HepG2 (cell line): ENCODE measurements around the gene CCDC34. TPM values are rescaled to one million over a fixed set of nuclear protein-coding genes. Genes with fewer than 3 reads are reported as not detected.
A peak's percentile ranks its signal among the peaks of the same experiment; 100 is the strongest.

ENCODE experiments used
- ARID2 ChIP-seq: sonication (generic); formaldehyde crosslinking; IDR thresholded peaks from 2 replicates; pipeline ENCODE4 v1.8.1; 2022; ENCODE audit warnings: mild to moderate bottlenecking, missing genetic modification reagents, borderline replicate concordance
- ATF5 ChIP-seq: sonication (generic); formaldehyde crosslinking; IDR thresholded peaks from 2 replicates; pipeline ENCODE4 v1.4.0; 2020; ENCODE audit warnings: mild to moderate bottlenecking, low read depth, missing genetic modification reagents
- CSRNP1 ChIP-seq: sonication (generic); formaldehyde crosslinking; IDR thresholded peaks from 2 replicates; pipeline ENCODE4 v1.8.1; 2023; ENCODE audit warnings: mild to moderate bottlenecking, missing genetic modification reagents
- HDAC1 ChIP-seq: sonication (generic); formaldehyde crosslinking; IDR thresholded peaks from 2 replicates; pipeline ENCODE4 v1.5.1; 2020; ENCODE audit warnings: mild to moderate bottlenecking, missing genetic modification reagents
- HES4 ChIP-seq: sonication (generic); formaldehyde crosslinking; IDR thresholded peaks from 2 replicates; pipeline ENCODE4 v1.9.0; 2021; ENCODE audit warnings: mild to moderate bottlenecking, missing genetic modification reagents, borderline replicate concordance
- IRX3 ChIP-seq: sonication (generic); formaldehyde crosslinking; IDR thresholded peaks from 2 replicates; pipeline ENCODE4 v1.8.1; 2023; ENCODE audit warnings: mild to moderate bottlenecking, low read depth, missing genetic modification reagents, borderline replicate concordance
- KDM4B ChIP-seq: sonication (generic); formaldehyde crosslinking; IDR thresholded peaks from 2 replicates; pipeline ENCODE4 v1.4.0; 2020; ENCODE audit warnings: missing genetic modification reagents
- NFYB ChIP-seq: sonication (generic); formaldehyde crosslinking; IDR thresholded peaks from 2 replicates; pipeline ENCODE4 v1.4.0; 2020; ENCODE audit warnings: missing genetic modification reagents
- POLR2G ChIP-seq: fragments of 200-400 bp; formaldehyde crosslinking; IDR thresholded peaks from 2 replicates; pipeline ENCODE4 v1.6.1; 2018; ENCODE audit warnings: mild to moderate bottlenecking, low read depth, low read length, moderate library complexity
- SIN3A ChIP-seq: IDR thresholded peaks from 2 replicates; pipeline ENCODE4 v1.6.1; 2011; ENCODE audit warnings: low read depth, mild to moderate bottlenecking, control low read depth, low read length, borderline replicate concordance
- ZNF282 ChIP-seq: fragments of 450-650 bp; IDR thresholded peaks from 2 replicates; pipeline ENCODE4 v1.6.1; 2018; ENCODE audit not compliant: partially characterized antibody
- ZNF335 ChIP-seq: sonication (generic); formaldehyde crosslinking; IDR thresholded peaks from 2 replicates; pipeline ENCODE4 v1.4.0; 2020; ENCODE audit warnings: missing genetic modification reagents
- ZNF747 ChIP-seq: sonication (generic); formaldehyde crosslinking; IDR thresholded peaks from 2 replicates; pipeline ENCODE4 v1.8.1; 2023; ENCODE audit warnings: missing genetic modification reagents, mild to moderate bottlenecking, borderline replicate concordance
- ZNF776 ChIP-seq: sonication (generic); formaldehyde crosslinking; IDR thresholded peaks from 2 replicates; pipeline ENCODE4 v1.4.0; 2020; ENCODE audit warnings: mild to moderate bottlenecking, missing genetic modification reagents
- ZNF790 ChIP-seq: sonication (generic); formaldehyde crosslinking; IDR thresholded peaks from 2 replicates; pipeline ENCODE4 v1.8.0; 2022; ENCODE audit warnings: missing genetic modification reagents, mild to moderate bottlenecking, borderline replicate concordance
- ZSCAN29 ChIP-seq: sonication (generic); formaldehyde crosslinking; conservative IDR thresholded peaks from 2 replicates; pipeline ENCODE4 v1.4.0; 2020; ENCODE audit warnings: mild to moderate bottlenecking, missing genetic modification reagents
- polyA plus RNA-seq, 8 experiments: library from polyadenylated mRNA; depleted of rRNA in 3 of 8; stranded (reverse) in 7 of 8; unstranded in 1 of 8; fragments of >200 nt; fragmentation: Illumina TruSeq in 4 of 8; extraction: Trizol in 4 of 8; gene quantifications; 2 replicates each; pipeline versions ENCODE4 v1.2.1 to v1.2.3, GENCODE V29; 2011 to 2016; ENCODE audit warnings: low read depth in 4 of 8, missing spikeins in 1 of 8, mixed read lengths in 1 of 8; ENCODE audit not compliant: insufficient read depth in 1 of 8
- total RNA-seq, 5 experiments: library from RNA; depleted of rRNA; stranded (reverse); fragments of >200 nt; fragmentation: Illumina TruSeq; extraction: Trizol; gene quantifications; 2 replicates each; pipeline ENCODE4 v1.2.3, GENCODE V29; 2016; ENCODE audit warnings: low read depth in 1 of 5
- TF ChIP-seq, protein P1 (sequence below): sonication (generic); formaldehyde crosslinking; IDR thresholded peaks from 2 replicates; pipeline ENCODE4 v1.9.0; 2021; ENCODE audit warnings: mild to moderate bottlenecking, missing genetic modification reagents
- TF ChIP-seq, protein P2 (sequence below): IDR thresholded peaks from 2 replicates; pipeline ENCODE4 v1.6.1; 2018; ENCODE audit warnings: missing genetic modification reagents, mild to moderate bottlenecking, missing compliant biosample characterization

The CCDC34 gene
- total and polyA plus RNA-seq, 2 of the 13 experiments (the other 11 are each of a cell fraction or from before 2014, with no cell fraction given) = 7.6 to 34.3 TPM

- TF ChIP-seq, protein P1, sequence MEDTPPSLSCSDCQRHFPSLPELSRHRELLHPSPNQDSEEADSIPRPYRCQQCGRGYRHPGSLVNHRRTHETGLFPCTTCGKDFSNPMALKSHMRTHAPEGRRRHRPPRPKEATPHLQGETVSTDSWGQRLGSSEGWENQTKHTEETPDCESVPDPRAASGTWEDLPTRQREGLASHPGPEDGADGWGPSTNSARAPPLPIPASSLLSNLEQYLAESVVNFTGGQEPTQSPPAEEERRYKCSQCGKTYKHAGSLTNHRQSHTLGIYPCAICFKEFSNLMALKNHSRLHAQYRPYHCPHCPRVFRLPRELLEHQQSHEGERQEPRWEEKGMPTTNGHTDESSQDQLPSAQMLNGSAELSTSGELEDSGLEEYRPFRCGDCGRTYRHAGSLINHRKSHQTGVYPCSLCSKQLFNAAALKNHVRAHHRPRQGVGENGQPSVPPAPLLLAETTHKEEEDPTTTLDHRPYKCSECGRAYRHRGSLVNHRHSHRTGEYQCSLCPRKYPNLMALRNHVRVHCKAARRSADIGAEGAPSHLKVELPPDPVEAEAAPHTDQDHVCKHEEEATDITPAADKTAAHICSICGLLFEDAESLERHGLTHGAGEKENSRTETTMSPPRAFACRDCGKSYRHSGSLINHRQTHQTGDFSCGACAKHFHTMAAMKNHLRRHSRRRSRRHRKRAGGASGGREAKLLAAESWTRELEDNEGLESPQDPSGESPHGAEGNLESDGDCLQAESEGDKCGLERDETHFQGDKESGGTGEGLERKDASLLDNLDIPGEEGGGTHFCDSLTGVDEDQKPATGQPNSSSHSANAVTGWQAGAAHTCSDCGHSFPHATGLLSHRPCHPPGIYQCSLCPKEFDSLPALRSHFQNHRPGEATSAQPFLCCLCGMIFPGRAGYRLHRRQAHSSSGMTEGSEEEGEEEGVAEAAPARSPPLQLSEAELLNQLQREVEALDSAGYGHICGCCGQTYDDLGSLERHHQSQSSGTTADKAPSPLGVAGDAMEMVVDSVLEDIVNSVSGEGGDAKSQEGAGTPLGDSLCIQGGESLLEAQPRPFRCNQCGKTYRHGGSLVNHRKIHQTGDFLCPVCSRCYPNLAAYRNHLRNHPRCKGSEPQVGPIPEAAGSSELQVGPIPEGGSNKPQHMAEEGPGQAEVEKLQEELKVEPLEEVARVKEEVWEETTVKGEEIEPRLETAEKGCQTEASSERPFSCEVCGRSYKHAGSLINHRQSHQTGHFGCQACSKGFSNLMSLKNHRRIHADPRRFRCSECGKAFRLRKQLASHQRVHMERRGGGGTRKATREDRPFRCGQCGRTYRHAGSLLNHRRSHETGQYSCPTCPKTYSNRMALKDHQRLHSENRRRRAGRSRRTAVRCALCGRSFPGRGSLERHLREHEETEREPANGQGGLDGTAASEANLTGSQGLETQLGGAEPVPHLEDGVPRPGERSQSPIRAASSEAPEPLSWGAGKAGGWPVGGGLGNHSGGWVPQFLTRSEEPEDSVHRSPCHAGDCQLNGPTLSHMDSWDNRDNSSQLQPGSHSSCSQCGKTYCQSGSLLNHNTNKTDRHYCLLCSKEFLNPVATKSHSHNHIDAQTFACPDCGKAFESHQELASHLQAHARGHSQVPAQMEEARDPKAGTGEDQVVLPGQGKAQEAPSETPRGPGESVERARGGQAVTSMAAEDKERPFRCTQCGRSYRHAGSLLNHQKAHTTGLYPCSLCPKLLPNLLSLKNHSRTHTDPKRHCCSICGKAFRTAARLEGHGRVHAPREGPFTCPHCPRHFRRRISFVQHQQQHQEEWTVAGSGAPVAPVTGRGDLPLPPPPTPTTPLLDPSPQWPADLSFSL (CRISPR knock-in tag) = 0 out of 2 replicates have a peak, but pooled peaks have one; percentile 21
- TF ChIP-seq HDAC1 (CRISPR knock-in tag) = peak; percentile 97
- peak; percentile 75; the same call in 1 of the 2 replicates for TF ChIP-seq ZNF790 (CRISPR knock-in tag)
- peak; percentile 97 for TF ChIP-seq ARID2 (CRISPR knock-in tag)
- TF ChIP-seq ZNF747 (CRISPR knock-in tag) = peak; percentile 71; the same call in 1 of the 2 replicates
- peak; percentile 90 for TF ChIP-seq IRX3 (CRISPR knock-in tag)
- TF ChIP-seq ZNF282 = no peak
- peak; percentile 77 for TF ChIP-seq POLR2G
- TF ChIP-seq, protein P2, sequence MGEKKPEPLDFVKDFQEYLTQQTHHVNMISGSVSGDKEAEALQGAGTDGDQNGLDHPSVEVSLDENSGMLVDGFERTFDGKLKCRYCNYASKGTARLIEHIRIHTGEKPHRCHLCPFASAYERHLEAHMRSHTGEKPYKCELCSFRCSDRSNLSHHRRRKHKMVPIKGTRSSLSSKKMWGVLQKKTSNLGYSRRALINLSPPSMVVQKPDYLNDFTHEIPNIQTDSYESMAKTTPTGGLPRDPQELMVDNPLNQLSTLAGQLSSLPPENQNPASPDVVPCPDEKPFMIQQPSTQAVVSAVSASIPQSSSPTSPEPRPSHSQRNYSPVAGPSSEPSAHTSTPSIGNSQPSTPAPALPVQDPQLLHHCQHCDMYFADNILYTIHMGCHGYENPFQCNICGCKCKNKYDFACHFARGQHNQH (CRISPR knock-in tag) = peak; percentile 85; the same call in 1 of the 2 replicates
- peak; percentile 90 for TF ChIP-seq ZNF335
- TF ChIP-seq HES4 (CRISPR knock-in tag) = 0 out of 2 replicates have a peak, but pooled peaks have one; percentile 60
- peak; percentile 75 for TF ChIP-seq NFYB (CRISPR knock-in tag)
- peak; percentile 68; the same call in 1 of the 2 replicates for TF ChIP-seq KDM4B (CRISPR knock-in tag)
- TF ChIP-seq ZNF776 (CRISPR knock-in tag) = peak; percentile 59; the same call in 1 of the 2 replicates
- peak; percentile 92 for TF ChIP-seq CSRNP1 (CRISPR knock-in tag)
- 0 out of 2 replicates have a peak, but pooled peaks have one; percentile 76 for TF ChIP-seq ATF5
- TF ChIP-seq ZSCAN29 (CRISPR knock-in tag) = peak; percentile 61; the same call in 1 of the 2 replicates
- TF ChIP-seq SIN3A = peak; percentile 98
These were observed at the start of gene CCDC34 (continued) for GRCh38 chr11:27362749-27363575.
